GM12801 (cell line): ENCODE results near the gene GPR62.

Experiments
- CTCF ChIP-seq: IDR thresholded peaks from one replicate; pipeline ENCODE4 v1.5.1; 2011; ENCODE audit warnings: control low read depth; ENCODE audit not compliant: insufficient read length; ENCODE audit errors: extremely low read depth

The GPR62 gene

DNA sequence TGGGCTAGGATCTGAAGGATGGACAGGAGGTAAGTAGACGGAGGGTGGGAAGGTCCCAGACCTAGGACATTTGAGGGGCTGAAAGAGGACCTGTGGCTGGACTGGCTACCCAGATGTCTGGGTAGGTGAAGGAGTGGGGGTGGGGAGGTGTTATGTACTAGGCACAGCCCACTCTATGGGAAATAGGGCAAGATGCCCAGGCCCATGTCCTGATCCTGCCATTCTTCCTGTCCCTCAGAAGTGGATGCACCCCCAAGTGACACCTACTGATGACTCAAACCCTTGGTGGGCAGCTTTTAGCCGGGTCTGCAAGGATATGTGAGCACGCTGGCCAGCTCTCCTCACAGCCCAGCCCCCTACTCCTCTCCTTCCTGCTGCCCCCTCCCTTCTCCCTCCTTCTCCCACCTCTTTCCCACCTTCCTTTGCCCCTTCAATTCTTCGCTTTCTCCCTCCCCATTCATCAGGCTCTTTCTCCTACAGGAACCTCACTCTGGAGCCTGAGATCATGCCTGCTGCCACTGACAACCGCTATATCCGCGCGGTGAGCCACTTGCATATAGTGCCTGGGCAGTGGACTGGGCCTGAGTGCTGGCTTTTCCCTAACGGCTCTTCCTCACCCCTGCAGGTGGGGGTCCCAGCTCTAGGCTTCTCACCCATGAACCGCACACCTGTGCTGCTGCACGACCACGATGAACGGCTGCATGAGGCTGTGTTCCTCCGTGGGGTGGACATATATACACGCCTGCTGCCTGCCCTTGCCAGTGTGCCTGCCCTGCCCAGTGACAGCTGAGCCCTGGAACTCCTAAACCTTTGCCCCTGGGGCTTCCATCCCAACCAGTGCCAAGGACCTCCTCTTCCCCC lies 33.3 kb downstream of the GPR62 start:
- no peak for TF ChIP-seq CTCF

DNA sequence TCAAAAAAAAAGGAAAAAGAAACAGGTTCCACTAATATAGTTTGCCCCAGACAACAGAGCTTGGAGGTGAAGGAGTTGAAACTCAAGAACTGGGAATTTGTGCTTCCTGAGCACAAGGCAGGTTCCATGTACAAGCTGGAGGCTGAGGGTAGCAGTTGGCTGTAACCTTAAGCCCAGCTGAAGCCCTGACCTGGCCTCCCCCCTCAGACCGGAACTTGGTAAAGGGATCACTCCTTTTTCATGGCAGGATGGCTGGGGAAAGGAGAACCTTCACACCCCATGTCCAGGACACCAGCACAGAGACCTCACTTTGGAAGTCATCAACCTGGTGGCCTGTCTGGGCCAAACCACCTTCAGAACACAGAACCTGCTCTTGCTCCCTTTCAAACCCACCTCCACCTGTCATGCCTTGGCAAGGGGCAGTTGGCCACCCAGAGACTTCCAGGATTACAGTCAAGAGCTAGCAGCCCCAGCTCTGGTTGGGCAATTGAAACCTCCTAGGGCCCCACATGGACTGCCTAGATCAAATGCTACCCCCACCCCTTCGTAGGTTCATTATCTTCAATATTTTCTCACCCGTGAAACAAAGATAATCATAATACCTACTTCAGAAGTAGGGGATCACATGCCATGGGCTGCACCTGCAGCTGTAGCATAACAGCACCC lies 37.0 kb downstream of the GPR62 start:
- no peak for TF ChIP-seq CTCF

DNA sequence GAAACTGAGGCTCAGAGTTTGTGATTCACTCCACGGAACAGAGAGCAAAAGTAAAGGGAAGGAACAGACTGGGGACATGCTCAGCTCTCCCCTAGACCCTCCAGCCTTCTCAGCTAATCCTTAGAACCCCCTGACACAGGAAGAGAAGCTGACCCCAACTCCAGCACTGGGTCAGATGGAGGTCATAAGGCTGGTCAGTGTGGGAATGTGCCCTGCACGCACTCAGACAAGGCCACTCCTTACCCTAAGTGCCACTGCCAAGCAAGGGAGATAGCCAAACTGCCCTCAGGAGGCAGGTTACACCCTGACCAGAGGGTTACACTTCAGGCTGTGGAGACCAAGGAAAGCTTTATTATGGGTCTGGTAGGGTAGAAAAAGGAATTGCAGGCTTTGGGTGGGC lies 39.3 kb downstream of the GPR62 start:
- TF ChIP-seq CTCF: no peak

DNA sequence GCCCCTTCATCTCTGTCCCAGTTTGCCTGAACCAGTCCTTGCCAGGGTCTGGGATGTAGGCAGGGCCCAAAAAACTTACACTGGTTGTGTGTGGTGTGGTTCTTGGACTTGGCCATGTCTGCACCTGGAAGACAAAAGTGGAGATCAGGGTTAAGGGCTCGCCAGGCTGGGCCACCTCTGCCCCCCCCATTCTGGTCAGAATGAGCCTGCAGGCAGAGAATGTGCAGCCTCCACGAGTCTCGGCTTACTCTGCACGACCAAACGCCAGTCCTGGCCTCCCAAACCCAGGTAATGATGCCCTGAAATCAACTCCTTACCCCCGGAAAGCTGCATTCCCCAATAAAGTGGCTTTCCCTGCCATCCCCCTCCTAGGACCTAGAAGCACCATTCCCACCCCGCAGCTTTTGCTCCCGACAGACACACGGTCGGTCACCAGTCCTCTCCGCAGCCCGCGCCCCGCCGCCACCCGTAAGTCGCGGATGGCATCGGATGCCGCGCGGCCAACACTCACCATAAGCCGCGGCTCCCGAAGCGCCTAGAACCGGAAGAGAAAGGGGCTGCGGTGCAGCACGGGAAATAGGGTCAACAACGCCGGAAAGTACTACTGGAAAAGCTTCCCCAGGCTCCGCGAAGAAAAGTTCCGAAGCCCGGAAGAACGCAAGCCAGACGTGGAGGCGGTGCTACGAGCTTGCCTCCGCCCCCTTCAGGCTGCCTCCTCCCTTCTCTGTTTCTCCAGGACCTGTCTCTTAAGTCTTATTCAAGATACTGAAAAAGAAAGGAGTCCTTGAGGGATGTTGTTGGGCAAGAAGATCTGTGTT lies 40.4 kb downstream of the GPR62 start, which contains the start of gene RPL29:
TSS of gene RPL29 (minus strand) at position 550 of the 818 bp plus-strand sequence. CDS start at position 116, 434 bp downstream.
- TF ChIP-seq CTCF: no peak

DNA sequence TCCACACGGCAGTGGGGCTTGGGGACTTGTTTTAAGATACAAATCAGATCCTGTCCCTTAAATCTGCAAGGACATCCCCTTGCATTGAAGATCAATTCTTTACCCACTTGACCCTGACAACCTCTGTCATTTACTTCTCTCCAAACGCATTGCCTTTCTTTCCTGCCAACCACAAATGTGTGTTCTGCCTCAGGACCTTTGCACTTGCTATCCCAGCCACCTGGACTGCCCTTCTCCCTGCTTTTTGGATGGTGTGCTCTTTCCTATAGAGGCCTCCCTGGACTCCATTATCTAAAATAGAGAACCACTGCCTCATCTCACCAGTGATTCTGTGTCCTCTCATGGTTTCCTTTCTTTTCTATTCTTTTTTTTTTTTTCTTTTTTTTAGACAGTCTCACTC lies 42.0 kb downstream of the GPR62 start:
- TF ChIP-seq CTCF: no peak

DNA sequence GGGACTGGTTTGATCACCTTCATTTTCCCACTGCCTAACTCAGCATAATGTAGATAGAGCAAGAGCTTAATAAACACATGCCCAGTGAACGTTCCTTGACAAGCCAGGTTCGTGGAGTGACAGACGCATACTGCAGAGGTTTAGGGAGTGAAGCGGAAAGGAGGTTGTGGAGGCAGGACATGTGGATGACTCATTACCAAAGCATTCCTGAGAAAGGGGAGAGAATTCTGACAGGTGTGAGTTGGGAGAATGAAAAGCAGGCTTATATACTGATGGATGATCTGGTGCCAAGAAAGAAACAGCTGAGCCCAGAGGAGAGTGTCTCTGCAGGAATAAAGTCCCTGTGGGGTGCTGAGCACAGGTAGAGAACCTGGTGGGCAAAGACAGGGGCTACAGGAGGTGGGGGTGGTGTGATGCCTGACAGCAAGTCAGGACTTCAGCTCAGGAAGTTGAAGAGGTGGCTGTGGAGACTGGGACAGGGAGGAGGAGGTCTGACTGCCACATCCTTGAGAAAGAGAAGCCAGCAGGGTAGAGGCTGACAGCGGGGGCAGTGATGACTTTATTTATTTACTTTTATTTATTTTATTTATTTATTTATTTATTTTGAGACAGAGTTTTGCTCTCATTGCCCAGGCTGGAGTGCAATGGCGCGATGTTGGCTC lies 42.9 kb downstream of the GPR62 start:
- no peak for TF ChIP-seq CTCF
